Effector memory CD4-positive, alpha-beta T cell (primary cell): ENCODE data around the gene ADIPOR2.

ENCODE experiments used
- DNase-seq, 3 donors: peaks; one replicate each; pipeline ENCODE4 v3.0.0-alpha.2; 2020
- H3K27ac ChIP-seq: 2 replicates; pipeline ENCODE4 v1.7.0; 2013; ENCODE audit warnings: mild to moderate bottlenecking, low read length, moderate library complexity; ENCODE audit not compliant: insufficient read depth, poor library complexity, severe bottlenecking
- H3K27me3 ChIP-seq: replicated peaks from 2 replicates; pipeline ENCODE4 v1.7.0; 2013; ENCODE audit warnings: mild to moderate bottlenecking, low read length; ENCODE audit not compliant: insufficient read depth, control insufficient read depth, poor library complexity, severe bottlenecking
- H3K36me3 ChIP-seq: 2 replicates; pipeline ENCODE4 v1.7.0; 2013; ENCODE audit warnings: mild to moderate bottlenecking, low read length, moderate library complexity; ENCODE audit not compliant: control insufficient read depth, insufficient read depth
- H3K4me1 ChIP-seq: 2 replicates; pipeline ENCODE4 v1.7.0; 2013; ENCODE audit warnings: low read length, mild to moderate bottlenecking; ENCODE audit not compliant: control insufficient read depth, insufficient read depth, poor library complexity, severe bottlenecking
- H3K4me3 ChIP-seq: 2 replicates; pipeline ENCODE4 v1.7.0; 2013; ENCODE audit warnings: low read length, low read depth, mild to moderate bottlenecking; ENCODE audit not compliant: insufficient read depth, poor library complexity, severe bottlenecking
- H3K9me3 ChIP-seq: 2 replicates; pipeline ENCODE4 v1.7.0; 2013; ENCODE audit warnings: mild to moderate bottlenecking, low read length, moderate library complexity; ENCODE audit not compliant: control insufficient read depth

Gene ADIPOR2

DNA sequence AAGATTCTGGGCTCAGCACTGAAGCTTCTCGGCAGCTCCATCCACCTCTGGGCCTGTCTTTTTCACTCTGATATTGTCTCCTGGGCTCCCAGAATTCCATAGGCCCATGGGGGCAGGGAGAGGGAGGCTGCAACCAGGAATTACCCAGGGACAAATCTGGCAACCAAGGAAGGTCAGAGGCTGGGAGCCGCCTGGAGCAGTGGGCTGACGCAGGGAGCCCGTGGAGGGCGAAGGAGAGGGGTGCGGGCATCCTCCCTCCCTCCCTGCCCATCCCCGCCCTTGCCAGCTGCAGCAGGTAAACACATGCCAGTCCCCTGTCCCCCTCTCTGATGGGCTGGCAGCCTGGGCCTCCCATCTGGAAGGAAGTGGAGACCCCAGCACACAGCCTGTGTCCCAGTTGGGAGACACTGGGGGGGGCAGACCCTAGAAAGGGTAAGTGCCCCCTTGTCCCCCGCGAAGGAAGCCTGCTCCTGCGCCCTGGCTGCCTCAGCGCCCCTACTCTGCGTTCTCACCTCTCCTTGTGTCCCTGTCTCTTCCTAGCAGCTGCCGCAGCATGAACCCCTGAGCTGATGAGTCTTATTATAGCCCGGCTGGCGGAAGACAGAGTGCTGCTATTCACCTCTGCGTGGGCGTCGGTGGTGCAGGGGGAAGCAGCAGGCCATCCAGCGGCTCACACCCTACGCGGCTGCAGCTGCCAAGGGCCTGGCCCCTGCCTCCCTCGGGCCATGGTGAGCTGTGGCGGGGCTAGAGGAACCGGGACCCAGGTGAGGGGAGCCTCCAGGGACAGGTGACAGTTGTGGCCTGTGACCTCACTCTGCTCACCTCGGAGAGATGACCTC lies 136.2 kb downstream of the ADIPOR2 start:
- Histone ChIP-seq H3K4me1 (no peaks in the 10 kb centered on the region), H3K36me3 (no peaks in the 10 kb centered on the region), H3K9me3 (no peaks in the 10 kb centered on the region), H3K27me3 (peaks cover 12% of the 10 kb centered on the region), H3K4me3 (no peak overlapping the region), H3K27ac (no peak overlapping the region)
- no peak for DNase-seq

- Histone ChIP-seq H3K4me1 (no peaks in the 10 kb centered on the region), H3K36me3 (no peaks in the 10 kb centered on the region), H3K27ac (no peak overlapping the region), H3K4me3 (no peak overlapping the region), H3K9me3 (no peaks in the 10 kb centered on the region), H3K27me3 (peaks cover 11% of the 10 kb centered on the region)
- no peak for DNase-seq
Observed at GRCh38 chr12:1827826-1828805, 137.2 kb downstream of the ADIPOR2 start.

DNA sequence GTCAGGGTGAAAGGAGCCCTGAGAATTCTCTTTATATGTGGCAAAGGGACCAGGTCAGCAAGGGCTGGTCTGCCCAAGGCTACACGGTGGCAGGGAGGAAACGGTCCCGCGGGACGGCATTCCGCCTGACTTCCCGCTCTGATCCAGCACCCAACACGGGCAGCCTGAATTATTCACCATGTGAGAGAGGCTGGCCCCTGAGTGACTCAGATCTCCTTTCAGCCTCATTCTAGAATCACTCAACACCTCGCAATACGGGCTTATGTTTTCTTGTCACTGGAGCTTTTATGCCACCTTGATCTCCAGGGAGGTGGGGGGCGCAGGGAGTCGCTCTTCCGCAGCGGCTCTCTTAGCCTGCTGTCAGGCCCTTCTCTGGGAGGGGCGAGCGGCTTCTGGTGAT lies 138.0 kb downstream of the ADIPOR2 start:
- no peak for DNase-seq
- H3K36me3 ChIP-seq: no peaks in the 10 kb centered on the region
- no peak overlapping the region for H3K27ac ChIP-seq
- no peak overlapping the region for H3K4me3 ChIP-seq
- no peaks in the 10 kb centered on the region for H3K9me3 ChIP-seq
- H3K4me1 ChIP-seq: no peaks in the 10 kb centered on the region
- peaks cover 11% of the 10 kb centered on the region for H3K27me3 ChIP-seq

GRCh38 chr12:1829306-1829900 lies 138.5 kb downstream of the ADIPOR2 start:
- H3K4me3 ChIP-seq: no peak overlapping the region
- no peaks in the 10 kb centered on the region for H3K9me3 ChIP-seq
- H3K4me1 ChIP-seq: no peaks in the 10 kb centered on the region
- H3K36me3 ChIP-seq: no peaks in the 10 kb centered on the region
- peaks cover 11% of the 10 kb centered on the region for H3K27me3 ChIP-seq
- no peak for DNase-seq
- H3K27ac ChIP-seq: no peak overlapping the region

- Histone ChIP-seq H3K4me3 (no peak overlapping the region), H3K9me3 (no peaks in the 10 kb centered on the region), H3K4me1 (no peaks in the 10 kb centered on the region), H3K36me3 (no peaks in the 10 kb centered on the region), H3K27me3 (peaks cover 11% of the 10 kb centered on the region), H3K27ac (no peak overlapping the region)
- no peak for DNase-seq
Observed at GRCh38 chr12:1830401-1830845, 139.6 kb downstream of the ADIPOR2 start.

GRCh38 chr12:1830981-1831963 lies 140.4 kb downstream of the ADIPOR2 start:
- Histone ChIP-seq H3K27me3 (peaks cover 11% of the 10 kb centered on the region), H3K27ac (no peak overlapping the region), H3K4me3 (no peak overlapping the region), H3K9me3 (no peaks in the 10 kb centered on the region), H3K36me3 (no peaks in the 10 kb centered on the region), H3K4me1 (no peaks in the 10 kb centered on the region)
- no peak for DNase-seq

DNA sequence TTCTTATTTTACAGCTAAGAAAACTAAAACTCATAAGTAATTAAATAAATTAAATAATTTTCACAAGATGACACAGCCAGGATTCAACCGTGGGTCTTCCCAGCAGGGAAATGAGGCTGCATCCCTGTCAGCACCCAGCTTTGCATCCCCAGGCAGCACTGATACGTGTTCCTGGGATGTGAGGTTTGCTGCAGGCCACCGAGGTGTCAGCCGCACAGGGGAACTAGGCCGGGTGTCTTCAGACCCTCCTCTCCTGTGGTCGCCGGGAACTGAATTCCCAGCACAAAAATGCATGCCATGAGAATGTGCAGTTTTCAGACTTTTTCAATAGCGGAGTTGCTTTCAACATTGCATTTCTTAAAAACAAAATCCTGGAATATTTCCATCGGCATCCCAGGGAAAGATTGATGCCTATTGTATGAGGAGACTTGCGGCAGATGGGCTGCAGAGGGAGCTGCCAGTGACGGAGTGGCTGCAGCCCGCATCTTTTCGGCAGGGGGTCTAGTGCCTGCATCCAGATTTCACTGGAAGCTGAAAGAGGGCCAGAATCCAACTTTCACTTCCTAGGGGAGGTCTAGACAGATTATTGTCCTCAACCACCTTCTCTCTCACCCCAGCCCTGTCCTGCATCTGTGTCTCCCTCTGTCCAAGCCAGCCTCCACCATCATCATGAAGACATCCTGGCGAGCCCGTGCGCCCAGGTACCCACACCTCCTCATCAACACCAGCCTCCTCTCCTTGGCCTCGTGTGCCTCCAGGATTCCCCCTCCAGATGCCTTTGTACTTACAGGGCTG lies 142.1 kb downstream of the ADIPOR2 start:
- Histone ChIP-seq H3K36me3 (no peaks in the 10 kb centered on the region), H3K27me3 (peaks cover 11% of the 10 kb centered on the region), H3K27ac (no peak overlapping the region), H3K4me1 (no peaks in the 10 kb centered on the region), H3K4me3 (no peak overlapping the region), H3K9me3 (no peaks in the 10 kb centered on the region)
- no peak for DNase-seq

- Histone ChIP-seq H3K9me3 (no peaks in the 10 kb centered on the region), H3K27ac (no peak overlapping the region), H3K36me3 (no peaks in the 10 kb centered on the region), H3K4me1 (no peaks in the 10 kb centered on the region), H3K27me3 (peaks cover 11% of the 10 kb centered on the region), H3K4me3 (no peak overlapping the region)
- no peak for DNase-seq
Observed at GRCh38 chr12:1833596-1834028, 142.7 kb downstream of the ADIPOR2 start.
